GM18526 (cell line): ENCODE data around the gene HOMER3.

ENCODE experiments used
- POLR2A ChIP-seq: IDR thresholded peaks from 3 replicates; pipeline ENCODE4 v1.6.1; 2011; ENCODE audit not compliant: insufficient read length; ENCODE audit errors: extremely low read depth

HOMER3 gene

GRCh38 chr19:18942692-18943091 lies 1.7 kb upstream of the HOMER3 start:
- TF ChIP-seq POLR2A = no peak

- TF ChIP-seq POLR2A = no peak
Observed at GRCh38 chr19:18941628-18942354, 774 bp upstream of the HOMER3 start.

DNA sequence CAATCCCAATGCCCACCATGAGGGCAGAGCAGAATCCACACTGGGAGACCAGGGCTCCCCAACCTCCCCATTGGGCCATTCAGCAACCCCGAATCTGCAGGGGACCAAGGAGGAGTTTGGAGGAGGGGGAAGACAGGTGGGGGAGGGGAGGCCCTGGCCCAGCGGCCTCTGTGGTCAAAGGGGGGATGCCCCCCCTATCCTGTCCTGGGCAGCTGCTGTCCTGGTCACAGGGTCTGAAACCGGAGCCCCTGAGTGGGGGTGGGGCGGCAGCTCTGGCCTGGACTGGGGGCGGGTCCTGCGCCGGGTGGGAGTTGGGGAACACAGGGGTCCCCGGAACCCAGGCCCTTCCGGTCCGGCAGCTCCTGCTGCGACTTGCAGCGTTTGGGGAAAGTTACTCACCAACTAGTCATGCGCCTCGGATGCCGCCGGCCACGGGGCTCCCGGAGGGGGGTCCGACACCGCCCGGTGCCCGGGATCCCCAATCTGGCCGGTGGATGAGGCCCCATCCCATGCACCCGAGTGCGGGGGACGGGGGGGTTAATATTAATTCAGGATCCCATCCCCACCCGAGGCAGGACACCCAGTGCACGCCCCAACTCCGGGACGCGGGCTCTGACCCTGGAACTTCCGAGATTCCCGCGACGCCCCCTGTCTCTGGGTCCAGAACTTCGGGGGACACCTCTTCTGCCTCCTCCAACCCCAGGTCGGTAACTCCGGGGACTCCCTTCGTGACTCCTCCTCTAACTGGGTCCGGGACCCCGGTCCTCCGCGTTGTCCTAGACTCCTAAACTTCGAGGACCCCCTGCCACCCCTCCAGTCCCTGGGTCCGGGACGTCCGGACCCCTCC lies 872 bp downstream of the HOMER3 start:
- no peak for TF ChIP-seq POLR2A

- no peak for TF ChIP-seq POLR2A
Observed at GRCh38 chr19:18939163-18939562, 1.9 kb downstream of the HOMER3 start.

- TF ChIP-seq POLR2A = no peak
Observed at GRCh38 chr19:18933297-18933696, 7.7 kb downstream of the HOMER3 start.

DNA sequence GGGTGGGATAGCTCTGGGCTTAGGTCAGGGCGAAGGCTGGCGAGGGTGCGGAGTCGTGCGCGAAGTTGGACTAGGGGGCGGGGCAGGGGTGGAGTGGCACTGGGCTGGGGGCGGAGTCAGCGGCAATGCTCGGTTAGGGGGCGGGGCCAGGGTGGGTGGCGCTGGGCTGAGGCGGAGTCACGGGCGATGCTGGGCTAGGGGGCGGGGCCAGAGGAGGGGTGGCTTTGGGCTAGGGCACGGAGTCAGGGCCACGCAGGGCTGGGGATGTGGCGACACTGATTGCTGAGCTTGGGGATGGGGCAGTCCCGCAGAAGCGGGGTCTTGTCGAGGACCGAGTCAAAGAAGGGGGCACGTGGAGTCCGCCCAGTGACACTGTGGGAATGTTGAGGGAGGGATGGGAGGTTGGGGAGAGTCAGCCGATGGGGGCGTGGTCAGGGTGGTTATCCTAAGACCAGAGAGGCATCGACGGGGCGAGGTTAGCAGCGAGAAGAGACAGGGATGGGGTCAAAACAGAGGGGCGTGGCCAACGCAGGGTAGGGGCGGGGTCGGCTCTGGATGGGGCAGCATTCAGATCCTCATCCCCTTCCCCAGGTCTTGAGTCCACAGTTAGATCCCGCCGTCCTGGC lies 8.7 kb downstream of the HOMER3 start:
- TF ChIP-seq POLR2A = no peak

- no peak for TF ChIP-seq POLR2A
Observed at GRCh38 chr19:18931316-18932162, 9.5 kb downstream of the HOMER3 start.

DNA sequence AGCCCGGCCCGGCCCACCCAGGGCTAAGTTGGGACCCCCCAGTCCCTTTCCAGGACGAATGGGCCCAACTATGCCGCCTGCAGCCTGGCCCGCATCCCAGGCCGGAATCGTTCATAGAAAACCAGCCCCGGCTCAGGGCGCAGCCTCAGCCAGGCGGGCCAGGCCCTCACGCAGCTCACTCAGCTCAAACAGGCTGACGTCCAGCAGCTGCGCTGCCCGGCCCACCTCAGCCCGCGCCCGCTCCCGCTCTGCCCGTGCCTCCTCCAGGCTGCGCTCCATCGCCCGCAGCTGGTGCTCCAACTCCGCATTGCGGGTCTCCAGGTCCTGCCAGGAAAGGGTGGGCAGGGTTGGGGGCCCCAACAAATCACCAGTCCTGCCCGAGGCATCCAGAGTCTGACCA lies 11.7 kb downstream of the HOMER3 start:
- TF ChIP-seq POLR2A = no peak

GRCh38 chr19:18928018-18928805 lies 12.8 kb downstream of the HOMER3 start:
- no peak for TF ChIP-seq POLR2A

GRCh38 chr19:18924684-18925213 lies 16.3 kb downstream of the HOMER3 start:
- TF ChIP-seq POLR2A = no peak

GRCh38 chr19:18922228-18922985 lies 18.6 kb downstream of the HOMER3 start:
- no peak for TF ChIP-seq POLR2A

DNA sequence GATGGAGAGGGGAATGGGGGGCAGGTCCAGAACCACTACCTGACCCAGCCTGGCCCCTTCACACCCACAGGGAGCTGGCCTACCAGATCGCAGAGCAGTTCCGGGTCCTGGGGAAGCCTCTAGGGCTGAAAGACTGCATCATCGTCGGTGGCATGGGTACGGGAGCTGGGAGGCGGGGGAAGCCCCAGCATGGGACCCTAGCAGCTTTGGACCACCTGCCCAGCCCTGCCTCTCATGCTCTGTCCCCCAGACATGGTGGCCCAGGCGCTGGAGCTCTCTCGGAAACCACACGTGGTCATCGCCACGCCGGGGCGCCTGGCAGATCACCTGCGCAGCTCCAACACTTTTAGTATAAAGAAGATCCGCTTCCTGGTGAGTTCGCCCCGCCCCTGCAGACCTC lies 19.4 kb downstream of the HOMER3 start:
- no peak for TF ChIP-seq POLR2A

DNA sequence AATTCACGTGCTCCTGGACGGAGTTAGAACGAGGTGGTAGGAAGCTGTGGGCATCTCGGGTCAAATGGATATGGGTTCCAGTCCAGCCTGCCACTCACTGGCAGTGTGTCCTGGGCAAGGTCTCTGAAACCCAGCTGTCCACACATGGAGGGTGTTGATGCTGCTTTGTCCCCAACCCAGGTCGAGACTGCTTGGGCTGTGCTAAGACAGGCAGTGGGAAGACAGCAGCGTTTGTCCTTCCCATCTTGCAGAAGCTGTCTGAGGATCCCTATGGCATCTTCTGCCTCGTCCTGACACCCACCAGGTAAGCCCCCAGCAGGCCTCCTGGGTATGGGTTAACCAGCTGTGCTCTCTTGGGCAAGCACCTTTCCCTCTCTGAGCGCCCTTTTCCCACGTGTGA lies 20.6 kb downstream of the HOMER3 start:
- no peak for TF ChIP-seq POLR2A

- TF ChIP-seq POLR2A = no peak
Observed at GRCh38 chr19:18919900-18920214, 21.2 kb downstream of the HOMER3 start.
